ENCODE measurements around the gene TMCO4. TPM values are rescaled to one million over a fixed set of nuclear protein-coding genes. Genes with fewer than 3 reads are reported as not detected.

The TMCO4 gene
- total and polyA plus RNA-seq, 2 donors (not counting 3 experiments of a cell fraction or from before 2014, with no cell fraction given): 7.6 to 10.3 TPM

DNA sequence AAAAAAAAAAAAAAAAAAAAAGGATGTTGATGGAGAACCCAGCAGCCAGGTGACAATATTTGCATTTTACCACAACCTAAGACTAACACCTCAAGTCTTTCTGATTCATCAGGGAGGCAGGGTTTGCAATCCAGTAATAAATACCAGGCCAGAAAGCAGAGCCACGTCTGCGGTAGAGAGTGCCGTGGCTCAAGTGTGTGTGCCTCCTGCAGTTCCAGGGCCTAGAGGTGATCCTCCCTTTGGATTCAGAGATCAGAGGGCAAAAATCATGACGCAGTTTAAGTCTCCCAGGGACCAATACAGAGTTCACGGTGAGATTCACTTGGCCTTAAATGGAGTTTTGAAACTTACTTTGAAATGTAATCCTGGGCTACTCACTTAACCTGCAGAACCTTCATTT, 34.9 kb downstream of the TMCO4 start:
- Histone ChIP-seq H3K9me1 (replicated peaks; ENCODE audit: control insufficient read depth, extremely low read depth, insufficient read depth, low read length) (no peaks in the 10 kb centered on the region), H3K27ac (ENCODE audit: insufficient read depth, low read depth, low read length) (peak overlapping the region; percentile 81), H3K9me3 (replicated peaks; ENCODE audit: control insufficient read depth, insufficient read depth, low read length) (no peaks in the 10 kb centered on the region), H3K4me3 (replicated peaks in 1 of 3; ENCODE audit: insufficient read depth in 1 of 3, low read depth in 1 of 3, low read length in 3 of 3) (no peak overlapping the region), H3K4me1 (ENCODE audit: control insufficient read depth, extremely low read depth, insufficient read depth, low read length) (peaks cover 20% of the 10 kb centered on the region), H3K4me2 (ENCODE audit: insufficient read depth, low read length) (peak overlapping the region; percentile 44), H3K36me3 (ENCODE audit: control insufficient read depth in 2 of 2, extremely low read depth in 1 of 2, insufficient read depth in 2 of 2, low read length in 2 of 2) (no peaks in the 10 kb centered on the region), H4K20me1 (replicated peaks; ENCODE audit: control insufficient read depth, extremely low read depth, insufficient read depth, low read length) (no peaks in the 10 kb centered on the region), H3K79me2 (ENCODE audit: control insufficient read depth, insufficient read depth, low read length) (no peaks in the 10 kb centered on the region), H2AFZ (ENCODE audit: low read depth, low read length) (peak overlapping the region; percentile 14), H3K9ac (replicated peaks; ENCODE audit: extremely low read depth, insufficient read depth, low read length) (peak overlapping the region; percentile 28), H3K27me3 (ENCODE audit: control insufficient read depth in 2 of 2, insufficient read depth in 2 of 2, low read length in 2 of 2) (no peaks in the 10 kb centered on the region)
- CTCF ChIA-PET: interaction anchor here (0.6 to 1.6 kb wide), 10 partner anchors 13 to 153 kb away, joined by 3 to 8 read pairs (median 5); partner anchors contain the start of gene OTUD3
- dilution Hi-C loops (cut with MboI; ENCODE audit: extremely low pct_ligation_motif_present, low sequenced_read_pairs) (no loop called here), intact Hi-C loops (cut with micrococcal nuclease) (loop anchor here (1.0 kb wide), 2 partner anchors 34 to 729 kb away; partner anchors contain the start of gene TMCO4)
- no peak for TF ChIP-seq POLR2A (IDR thresholded peaks at IDR 0.05; ENCODE audit: low read depth, low read length)
- no peak for TF ChIP-seq MYC (IDR thresholded peaks at IDR 0.05; ENCODE audit: low read depth, low read length)
- no peak for TF ChIP-seq EZH2 (IDR thresholded peaks at IDR 0.05; ENCODE audit: borderline replicate concordance, low read depth, low read length, severe bottlenecking)
- TF ChIP-seq, protein P1, sequence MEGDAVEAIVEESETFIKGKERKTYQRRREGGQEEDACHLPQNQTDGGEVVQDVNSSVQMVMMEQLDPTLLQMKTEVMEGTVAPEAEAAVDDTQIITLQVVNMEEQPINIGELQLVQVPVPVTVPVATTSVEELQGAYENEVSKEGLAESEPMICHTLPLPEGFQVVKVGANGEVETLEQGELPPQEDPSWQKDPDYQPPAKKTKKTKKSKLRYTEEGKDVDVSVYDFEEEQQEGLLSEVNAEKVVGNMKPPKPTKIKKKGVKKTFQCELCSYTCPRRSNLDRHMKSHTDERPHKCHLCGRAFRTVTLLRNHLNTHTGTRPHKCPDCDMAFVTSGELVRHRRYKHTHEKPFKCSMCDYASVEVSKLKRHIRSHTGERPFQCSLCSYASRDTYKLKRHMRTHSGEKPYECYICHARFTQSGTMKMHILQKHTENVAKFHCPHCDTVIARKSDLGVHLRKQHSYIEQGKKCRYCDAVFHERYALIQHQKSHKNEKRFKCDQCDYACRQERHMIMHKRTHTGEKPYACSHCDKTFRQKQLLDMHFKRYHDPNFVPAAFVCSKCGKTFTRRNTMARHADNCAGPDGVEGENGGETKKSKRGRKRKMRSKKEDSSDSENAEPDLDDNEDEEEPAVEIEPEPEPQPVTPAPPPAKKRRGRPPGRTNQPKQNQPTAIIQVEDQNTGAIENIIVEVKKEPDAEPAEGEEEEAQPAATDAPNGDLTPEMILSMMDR (IDR thresholded peaks at IDR 0.05; ENCODE audit: extremely low read depth in 1 of 2, insufficient read depth in 1 of 2, low read depth in 1 of 2, low read length in 2 of 2): no peak
- no peak for TF ChIP-seq GATA2 (IDR thresholded peaks at IDR 0.05; ENCODE audit: insufficient read depth, insufficient read length, low read depth, low read length)
- TF ChIP-seq, protein P2, sequence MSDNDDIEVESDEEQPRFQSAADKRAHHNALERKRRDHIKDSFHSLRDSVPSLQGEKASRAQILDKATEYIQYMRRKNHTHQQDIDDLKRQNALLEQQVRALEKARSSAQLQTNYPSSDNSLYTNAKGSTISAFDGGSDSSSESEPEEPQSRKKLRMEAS (IDR thresholded peaks at IDR 0.05; ENCODE audit: insufficient read depth, insufficient read length): no peak
- TF ChIP-seq POLR2AphosphoS5 (IDR thresholded peaks at IDR 0.05; ENCODE audit: insufficient read depth, low read depth, low read length): no peak
- no peak for TF ChIP-seq JUN (IDR thresholded peaks at IDR 0.05; ENCODE audit: borderline replicate concordance, insufficient read depth, insufficient read length, low read depth)
- TF ChIP-seq FOS (IDR thresholded peaks at IDR 0.05; ENCODE audit: borderline replicate concordance, insufficient read depth, low read length): no peak
- DNase-seq (ENCODE audit: low read depth, low spot score): no peak
- POLR2A ChIA-PET: no interaction called here
- peak; percentile 21 for FAIRE-seq
- BruUV-seq (replicated peaks): no TSS peak
